ENCODE data around the gene HNRNPH2. TPM values are rescaled to one million over a fixed set of nuclear protein-coding genes. Genes with fewer than 3 reads are reported as not detected.

The HNRNPH2 gene
- total RNA-seq, 1 experiment from 2014 or later, result 49.8 TPM

DNA sequence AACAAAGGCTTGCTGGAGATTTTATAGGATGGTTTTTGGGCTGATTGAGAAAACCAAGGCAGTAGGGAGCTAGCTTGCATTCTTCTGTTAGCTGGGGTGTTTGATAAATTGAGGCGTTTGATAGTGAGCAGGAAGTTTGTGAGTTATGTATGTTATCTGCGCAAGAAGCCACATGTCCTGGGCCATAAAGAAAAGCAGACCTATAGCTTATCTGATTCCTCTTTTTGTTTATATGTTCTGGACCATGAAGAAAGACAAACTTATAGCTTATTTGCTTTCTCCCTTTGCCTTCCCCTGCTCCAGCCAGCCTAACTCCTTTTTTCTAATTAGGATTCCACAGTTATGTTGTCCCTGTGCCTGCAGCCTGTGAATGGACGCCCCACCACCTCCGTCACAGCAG lies 9.2 kb downstream of the HNRNPH2 start:
- H3K27me3 ChIP-seq (ENCODE audit: insufficient read depth, low read length), result no peaks in the 10 kb centered on the region
- TF ChIP-seq ZNF274 (IDR thresholded peaks at IDR 0.05; ENCODE audit: low read depth, low read length), result no peak
- no peak for TF ChIP-seq EGR1 (IDR thresholded peaks at IDR 0.05; ENCODE audit: low read depth)
- no peak for TF ChIP-seq CEBPB (IDR thresholded peaks at IDR 0.05; ENCODE audit: low read depth)
- TF ChIP-seq SP1 (IDR thresholded peaks at IDR 0.05; ENCODE audit: low read depth), result no peak
- TF ChIP-seq MAX (IDR thresholded peaks at IDR 0.05), result no peak
- no peak for TF ChIP-seq YY1 (IDR thresholded peaks at IDR 0.05; ENCODE audit: extremely low read depth, insufficient replicate concordance, low read depth, low read length)
- TF ChIP-seq RAD21 (IDR thresholded peaks at IDR 0.05; ENCODE audit: low read depth), result no peak
- TF ChIP-seq SIN3A (IDR thresholded peaks at IDR 0.05; ENCODE audit: low read depth), result no peak
- TF ChIP-seq EZH2phosphoT487 (IDR thresholded peaks at IDR 0.05; ENCODE audit: borderline replicate concordance), result no peak
- TF ChIP-seq ATF3 (IDR thresholded peaks at IDR 0.05), result no peak
- H4K20me1 ChIP-seq (ENCODE audit: insufficient read depth), result no peaks in the 10 kb centered on the region
- BruUV-seq (replicated peaks), result no TSS peak
- H3K79me2 ChIP-seq (ENCODE audit: insufficient read depth, low read length), result peaks cover 18% of the 10 kb centered on the region
- H2AFZ ChIP-seq (ENCODE audit: low read depth, low read length, poor library complexity, severe bottlenecking), result no peak overlapping the region
- intact Hi-C loops (cut with micrococcal nuclease), result loop anchor here (5.0 kb wide), 1 partner anchor 180 kb away; no protein-coding TSS in a partner anchor
- H3K9me2 ChIP-seq (ENCODE audit: insufficient read depth), result no peaks in the 10 kb centered on the region
- DNase-seq (ENCODE audit: low read depth, low spot score) (no peak), ATAC-seq (no peak)
- H3K4me3 ChIP-seq (replicated peaks in 1 of 2; ENCODE audit: low read depth in 1 of 2, low read length in 2 of 2), result no peak overlapping the region
- ChIA-PET RAD21 (ENCODE audit: low non-redundant PET in 1 of 2, low total read pairs in 2 of 2, uncharacterized antibody in 2 of 2, unreplicated experiment in 2 of 2) (no interaction called here), CTCF (interaction anchor here (1.1 kb wide), 1 partner anchor 341 kb away, joined by 3 read pairs; no protein-coding TSS in a partner anchor), POLR2A (no interaction called here)
- no peaks in the 10 kb centered on the region for H3K9me3 ChIP-seq (ENCODE audit: control insufficient read depth in 1 of 2, insufficient read depth in 1 of 2, low read depth in 1 of 2, low read length in 2 of 2)
- no peaks in the 10 kb centered on the region for H3K4me1 ChIP-seq (ENCODE audit: control insufficient read depth in 1 of 2, insufficient read depth in 2 of 2, low read length in 2 of 2)
- H3K9ac ChIP-seq (ENCODE audit: low read length), result no peak overlapping the region
- no peak overlapping the region for H3K4me2 ChIP-seq (ENCODE audit: low read length)
- H3K27ac ChIP-seq (ENCODE audit: low read depth, low read length), result no peak overlapping the region
- H3K36me3 ChIP-seq (ENCODE audit: control insufficient read depth in 1 of 2, insufficient read depth in 2 of 2, low read length in 2 of 2), result peaks cover 5 to 8% of the 10 kb centered on the region in 2 experiments; a peak in 3 of 4 replicates

Data from HCT116 (cell line).